OCI-LY3 (cell line): ENCODE results near the gene ZNF649.

Source experiments
- H2AFZ ChIP-seq: fragments of 200-600, 300-600 bp; shearing (Covaris generic); 2 replicates; pipeline ENCODE4 v1.6.0; 2014; ENCODE audit warnings: antibody characterized with exemption, low read depth, low read length
- H3K27ac ChIP-seq: fragments of 200-600, 300-600 bp; sonication (generic); 2 replicates; pipeline ENCODE4 v1.5.1; 2014; ENCODE audit warnings: mild to moderate bottlenecking, low read length, moderate library complexity, mixed read lengths
- H3K27me3 ChIP-seq: fragments of 200-600, 300-600 bp; sonication (generic); 2 replicates; pipeline ENCODE4 v1.6.1; 2014; ENCODE audit warnings: low read depth, low read length, mixed read lengths
- H3K36me3 ChIP-seq: fragments of 200-600, 300-600 bp; sonication (generic); replicated peaks from 2 replicates; pipeline ENCODE3; 2014; ENCODE audit warnings: low read depth, low read length, mixed read lengths
- H3K4me1 ChIP-seq: fragments of 300-600, 200-600 bp; sonication (generic); 2 replicates; pipeline ENCODE4 v1.6.1; 2014; ENCODE audit warnings: low read length, mixed read lengths
- H3K4me2 ChIP-seq: fragments of 200-600, 300-600 bp; sonication (generic); 2 replicates; pipeline ENCODE4 v1.6.1; 2014; ENCODE audit warnings: low read length, mixed read lengths
- H3K4me3 ChIP-seq: fragments of 300-600, 200-600 bp; sonication (generic); 2 replicates; pipeline ENCODE4 v1.5.1; 2014; ENCODE audit warnings: antibody characterized with exemption, mild to moderate bottlenecking, low read length, moderate library complexity
- H3K79me2 ChIP-seq: fragments of 300-600, 200-600 bp; shearing (Covaris generic); 2 replicates; pipeline ENCODE4 v1.6.1; 2014; ENCODE audit warnings: mild to moderate bottlenecking, low read length, mixed read lengths
- H3K9ac ChIP-seq: fragments of 300-600, 200-600 bp; shearing (Covaris generic); 2 replicates; pipeline ENCODE4 v1.6.0; 2014; ENCODE audit warnings: mild to moderate bottlenecking, low read length, moderate library complexity
- H3K9me3 ChIP-seq: fragments of 200-600, 300-600 bp; shearing (Covaris generic); 2 replicates; pipeline ENCODE4 v1.6.1; 2014; ENCODE audit warnings: low read length, mixed read lengths; ENCODE audit not compliant: insufficient read depth
- H4K20me1 ChIP-seq: fragments of 200-600, 300-600 bp; sonication (generic); 2 replicates; pipeline ENCODE4 v1.6.1; 2016; ENCODE audit warnings: low read length, mixed read lengths; ENCODE audit not compliant: insufficient read depth
- CTCF ChIP-seq: fragments of 200-600, 300-600 bp; sonication (generic); IDR thresholded peaks from 2 replicates; pipeline ENCODE4 v1.5.1; 2014; ENCODE audit warnings: antibody characterized with exemption, low read length, low read depth
- EZH2phosphoT487 ChIP-seq: fragments of 200-600 bp; shearing (Covaris generic); IDR thresholded peaks from 2 replicates; pipeline ENCODE4 v1.6.1; 2018; ENCODE audit warnings: antibody characterized with exemption, mixed run types, low read depth

Gene ZNF649

GRCh38 chr19:51887522-51888498, 17.0 kb downstream of the ZNF649 start, which contains the start of gene ZNF577:
Gene ZNF577, minus strand, starts transcription at chr19:51887951. Its CDS starts 7,569 bp downstream, at chr19:51880382.
- Histone ChIP-seq H3K9ac (no peak within 1 kb of the TSS), H3K79me2 (no peaks in the 10 kb centered on the region), H3K27ac (no peak within 1 kb of the TSS), H3K4me1 (no peaks in the 10 kb centered on the region), H2AFZ (no peak within 1 kb of the TSS), H4K20me1 (no peaks in the 10 kb centered on the region), H3K9me3 (peaks cover 45% of the 10 kb centered on the region), H3K36me3 (peaks cover 42% of the 10 kb centered on the region), H3K4me3 (no peak within 1 kb of the TSS), H3K27me3 (no peaks in the 10 kb centered on the region), H3K4me2 (no peak within 1 kb of the TSS)
- no peak for TF ChIP-seq EZH2phosphoT487
- TF ChIP-seq CTCF, result no peak

GRCh38 chr19:51884713-51885112, 20.1 kb downstream of the ZNF649 start:
- Histone ChIP-seq H3K9ac (no peak overlapping the region), H3K36me3 (peaks cover 27% of the 10 kb centered on the region), H3K4me2 (no peak overlapping the region), H3K27ac (no peak overlapping the region), H3K4me3 (no peak overlapping the region), H2AFZ (no peak overlapping the region), H4K20me1 (no peaks in the 10 kb centered on the region), H3K9me3 (peaks cover 33% of the 10 kb centered on the region), H3K79me2 (no peaks in the 10 kb centered on the region), H3K27me3 (no peaks in the 10 kb centered on the region), H3K4me1 (no peaks in the 10 kb centered on the region)
- TF ChIP-seq EZH2phosphoT487 (no peak), CTCF (no peak)

- no peak overlapping the region for H3K4me2 ChIP-seq
- TF ChIP-seq CTCF (no peak), EZH2phosphoT487 (no peak)
- no peaks in the 10 kb centered on the region for H4K20me1 ChIP-seq
- peaks cover 19% of the 10 kb centered on the region for H3K36me3 ChIP-seq
- no peaks in the 10 kb centered on the region for H3K27me3 ChIP-seq
- no peaks in the 10 kb centered on the region for H3K79me2 ChIP-seq
- no peak overlapping the region for H2AFZ ChIP-seq
- H3K27ac ChIP-seq, result no peak overlapping the region
- no peak overlapping the region for H3K9ac ChIP-seq
- no peak overlapping the region for H3K4me3 ChIP-seq
- H3K4me1 ChIP-seq, result no peaks in the 10 kb centered on the region
- peaks cover 28% of the 10 kb centered on the region for H3K9me3 ChIP-seq
These were observed 22.3 kb downstream of the ZNF649 start for GRCh38 chr19:51882518-51882917.

GRCh38 chr19:51873097-51873496, 31.7 kb downstream of the ZNF649 start:
- Histone ChIP-seq H3K79me2 (no peaks in the 10 kb centered on the region), H3K9me3 (peaks cover 31% of the 10 kb centered on the region)

More at GRCh38 chr19:51873097-51873496, 31.7 kb downstream of the ZNF649 start:
- Histone ChIP-seq H2AFZ (no peak overlapping the region), H3K27ac (no peak overlapping the region), H3K4me3 (no peak overlapping the region), H3K9ac (no peak overlapping the region), H3K36me3 (peaks cover 44% of the 10 kb centered on the region), H3K4me1 (no peaks in the 10 kb centered on the region), H3K4me2 (no peak overlapping the region), H4K20me1 (no peaks in the 10 kb centered on the region), H3K27me3 (no peaks in the 10 kb centered on the region)
- TF ChIP-seq EZH2phosphoT487, result no peak
- no peak for TF ChIP-seq CTCF
